EL (cell line): ENCODE results near the gene PLSCR2.
"Not testable (repeated sequence)": the region's sequence is repeated elsewhere in the genome, so short reads cannot be mapped to it uniquely, and the experiment has no call there.

Experiments
- DNase-seq: peaks from one replicate; pipeline ENCODE4 v3.0.0-alpha.2; 2016

PLSCR2 gene

DNA sequence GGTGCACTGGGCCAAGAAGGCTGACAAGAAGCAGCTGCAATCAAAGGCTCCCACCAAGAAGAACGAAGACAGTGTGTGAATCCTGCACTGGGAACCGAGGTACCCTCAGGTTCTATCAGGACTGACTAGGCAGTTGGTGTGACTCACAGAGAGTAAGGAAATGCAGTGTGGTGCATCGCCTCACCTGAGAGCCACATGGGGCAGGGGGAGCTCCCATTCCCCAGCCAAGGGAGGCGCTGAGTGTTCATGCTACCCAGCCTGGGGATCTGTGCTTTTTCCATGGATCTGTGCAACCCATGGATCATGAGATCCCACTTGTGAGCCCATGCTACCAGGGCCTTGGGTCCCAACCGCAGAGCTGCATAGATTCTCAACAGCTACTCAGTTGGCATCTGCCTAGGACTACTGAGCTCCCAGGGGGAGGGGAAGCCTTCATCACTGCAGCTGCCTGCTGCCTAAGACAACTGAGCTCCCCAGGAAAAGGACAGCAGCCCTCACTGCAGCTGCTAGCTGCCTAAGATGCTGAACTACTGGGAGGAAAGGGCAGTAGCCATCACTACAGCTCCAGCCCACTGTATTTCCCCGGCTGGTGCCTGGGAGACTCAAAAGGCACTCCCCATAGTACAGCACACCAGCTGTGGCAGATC is 6.9 kb upstream of the PLSCR2 start:
- DNase-seq, result no peak

DNA sequence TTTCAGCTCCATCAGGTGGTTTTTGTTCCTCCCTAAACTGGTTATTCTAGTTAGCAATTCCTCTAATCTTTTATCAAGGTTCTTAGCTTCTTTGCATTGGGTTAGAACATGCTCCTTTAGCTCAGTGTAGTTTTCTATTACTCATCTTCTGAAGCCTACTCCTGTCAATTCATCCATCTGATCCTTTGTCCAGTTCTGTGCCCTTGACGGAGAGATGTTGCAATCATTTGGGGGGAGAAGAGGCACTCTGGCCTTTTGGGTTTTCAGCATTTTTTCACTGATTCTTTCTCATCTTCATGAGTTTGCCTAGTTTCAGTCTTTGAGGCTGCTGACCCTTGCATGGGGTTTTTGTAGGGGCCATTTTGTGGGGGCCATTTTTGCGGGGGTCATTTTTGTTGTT is 5.6 kb upstream of the PLSCR2 start:
- DNase-seq, result not testable (repeated sequence)

DNA sequence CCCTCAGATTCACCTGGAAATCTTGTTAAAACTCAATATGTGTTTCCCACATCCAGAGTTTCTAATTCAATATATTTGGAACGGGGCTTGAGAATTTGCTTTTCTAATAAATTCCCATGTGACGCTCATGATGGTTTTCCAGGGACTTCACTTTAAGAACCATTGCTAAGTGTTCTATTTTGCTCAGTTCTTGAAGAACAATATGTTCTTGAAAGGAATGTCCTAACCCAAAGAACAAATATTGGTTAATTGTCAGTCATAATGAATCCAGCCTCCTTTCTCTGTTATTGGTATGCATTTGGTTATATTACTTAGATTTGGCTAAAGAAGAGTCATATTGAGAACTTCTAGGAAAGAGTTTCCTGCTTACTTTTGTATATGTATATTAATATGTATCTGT is 4.4 kb upstream of the PLSCR2 start:
- no peak for DNase-seq

DNA sequence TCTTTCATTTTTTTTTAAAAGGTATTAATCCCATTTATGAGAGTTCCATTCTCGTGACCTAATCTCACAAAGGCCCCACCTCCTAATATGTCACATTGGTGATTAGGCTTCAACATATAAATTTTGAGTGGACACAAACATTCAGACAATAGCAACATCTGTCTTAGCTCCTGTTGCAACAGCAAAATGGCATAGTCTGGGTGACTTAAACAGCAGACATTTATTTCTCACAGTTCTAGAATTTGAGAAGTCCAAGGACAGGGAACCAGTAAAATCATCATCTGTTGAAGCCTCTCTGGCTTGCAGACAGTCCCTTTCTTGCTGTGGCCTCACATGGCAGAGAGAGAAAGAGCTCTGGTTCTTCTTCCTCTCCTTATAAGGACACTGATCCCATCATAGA is 3.2 kb upstream of the PLSCR2 start:
- no peak for DNase-seq

DNA sequence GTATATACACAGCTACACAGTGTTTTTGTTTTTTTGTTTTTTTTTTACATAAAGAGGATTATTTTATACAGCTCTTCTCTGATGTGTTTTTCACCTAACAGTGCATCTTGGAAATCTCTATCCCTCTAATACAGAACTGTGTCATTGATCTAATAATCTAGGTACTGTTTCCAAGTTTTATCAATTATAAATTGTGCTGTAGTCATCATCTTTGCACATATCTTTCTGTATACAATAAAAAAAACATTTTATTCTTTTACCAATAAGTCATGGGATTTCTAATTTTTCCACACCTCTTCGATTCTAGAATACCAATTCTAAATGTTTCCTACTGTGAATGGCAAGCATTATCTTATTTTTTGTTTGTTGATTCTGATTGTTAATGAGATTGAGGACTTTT is 1.7 kb upstream of the PLSCR2 start:
- no peak for DNase-seq

DNA sequence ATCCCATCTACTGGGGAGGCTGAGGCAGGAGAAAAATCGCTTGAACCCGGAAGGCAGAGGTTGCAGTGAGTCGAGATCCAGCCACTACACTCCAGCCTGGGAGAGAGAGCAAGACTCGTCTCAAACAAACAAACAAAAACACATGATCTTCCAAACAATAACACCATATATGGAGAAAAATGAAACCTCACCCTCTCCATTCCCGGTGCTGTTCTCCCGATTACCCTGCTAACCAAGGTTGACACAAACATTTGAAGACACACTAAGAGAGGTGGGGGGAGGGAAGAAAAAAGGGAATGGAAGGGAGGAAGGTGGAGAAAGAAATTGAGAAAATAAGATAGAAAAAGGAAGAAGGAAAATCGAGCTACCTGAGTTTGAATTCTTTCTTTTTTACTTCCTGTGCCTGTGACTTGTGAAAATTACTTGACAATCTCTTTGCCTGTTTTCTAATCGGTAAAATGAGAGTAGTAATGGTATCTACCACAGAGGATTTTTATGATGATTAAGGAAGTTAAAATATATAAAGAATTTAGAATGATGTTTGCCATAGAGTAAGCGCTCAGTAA is 1.1 kb upstream of the PLSCR2 start:
- DNase-seq, result no peak

DNA sequence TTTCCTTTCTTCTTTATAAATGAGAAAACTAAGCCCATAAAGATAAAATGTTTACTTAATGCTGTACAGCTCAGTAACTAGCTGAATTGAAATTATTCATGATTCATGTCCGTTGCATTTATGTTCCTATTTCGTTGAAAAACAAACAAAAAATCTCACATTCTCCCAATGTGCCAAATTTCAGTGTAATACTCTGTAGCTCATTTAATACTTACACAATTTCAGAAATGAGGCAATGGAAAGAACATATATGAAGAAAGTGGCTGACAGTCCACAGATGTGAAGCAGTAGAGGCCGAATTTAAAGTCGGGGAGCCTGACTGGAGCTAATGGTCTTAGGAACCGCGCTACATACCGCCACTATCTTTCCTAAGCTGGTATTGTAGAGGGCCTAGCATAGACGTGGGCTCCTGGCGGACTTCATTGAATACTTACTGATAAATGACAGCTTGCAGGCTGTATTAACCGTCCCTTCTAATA is 651 bp downstream of the PLSCR2 start:
- DNase-seq, result peak; percentile 8

DNA sequence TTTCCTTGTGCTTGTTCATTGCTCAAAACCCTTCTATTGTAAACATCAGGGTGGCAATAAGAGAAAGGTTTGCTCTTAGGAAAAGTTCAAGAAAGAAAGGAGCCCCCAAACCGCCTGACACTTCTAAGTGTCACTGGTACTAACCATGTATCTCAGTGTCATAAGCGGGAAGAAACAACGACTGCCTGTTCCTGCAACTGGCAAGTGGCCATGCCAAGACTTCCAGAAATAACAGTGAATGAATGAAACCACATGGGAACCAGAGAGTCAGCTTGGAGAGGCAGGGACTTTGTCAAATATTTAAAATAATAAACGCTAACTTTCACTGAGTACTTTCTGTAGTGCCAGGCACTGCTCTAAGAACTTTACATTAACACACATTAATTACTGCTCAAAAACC is 1.1 kb downstream of the PLSCR2 start:
- DNase-seq, result peak; percentile 19

DNA sequence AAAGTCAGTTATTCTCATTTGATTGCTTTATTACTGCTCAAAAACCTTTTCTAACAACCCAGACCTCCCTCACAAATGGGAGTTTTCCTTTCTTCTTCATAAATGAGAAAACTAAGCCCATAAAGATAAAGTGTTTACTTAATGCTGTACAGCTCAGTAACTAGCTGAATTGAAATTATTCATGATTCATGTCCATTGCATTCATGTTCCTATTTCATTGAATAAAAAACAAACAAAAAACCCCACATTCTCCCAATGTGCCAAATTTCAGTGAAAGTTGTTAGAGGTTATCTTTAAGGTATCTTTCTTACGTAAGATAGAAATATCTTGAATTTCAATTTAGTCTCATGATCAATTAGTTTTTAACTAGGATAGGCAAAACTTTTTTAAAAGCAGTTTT is 2.8 kb downstream of the PLSCR2 start:
- DNase-seq, result peak; percentile 26

DNA sequence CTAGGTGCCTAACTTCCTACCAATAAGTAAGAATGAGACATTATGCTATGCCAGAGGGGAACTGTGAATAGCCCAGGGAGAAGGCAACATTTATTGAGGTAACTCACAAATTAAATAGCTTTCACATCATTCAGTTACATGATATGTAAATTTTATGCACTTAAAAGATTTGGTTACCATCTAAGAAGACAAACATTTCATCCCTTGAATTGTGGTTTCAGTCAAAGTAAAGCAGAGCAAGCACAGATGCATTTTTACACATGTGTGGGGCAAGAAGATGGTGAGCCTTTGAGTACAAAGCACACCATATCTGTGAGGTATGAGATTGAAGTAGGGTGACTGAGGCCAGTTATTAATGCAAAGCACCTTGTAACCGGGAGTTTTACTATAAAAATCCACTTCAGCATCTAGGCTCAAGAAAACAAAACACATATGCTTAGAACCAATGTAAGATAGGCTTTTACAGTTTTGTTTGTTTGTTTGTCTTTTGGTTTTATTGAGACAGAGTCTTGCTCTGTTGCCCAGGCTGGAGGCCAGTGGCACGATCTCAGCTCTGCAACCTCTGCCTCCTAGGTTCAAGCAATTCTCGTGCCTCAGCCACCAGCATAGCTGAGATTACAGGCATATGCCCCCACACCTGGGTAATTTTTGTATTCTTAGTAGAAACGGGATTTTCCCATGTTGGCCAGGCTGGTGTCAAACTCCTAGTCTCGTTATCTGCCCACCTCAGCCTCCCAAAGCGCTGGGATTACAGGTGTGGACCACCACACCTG is 3.5 kb downstream of the PLSCR2 start:
- peak; percentile 6 for DNase-seq

DNA sequence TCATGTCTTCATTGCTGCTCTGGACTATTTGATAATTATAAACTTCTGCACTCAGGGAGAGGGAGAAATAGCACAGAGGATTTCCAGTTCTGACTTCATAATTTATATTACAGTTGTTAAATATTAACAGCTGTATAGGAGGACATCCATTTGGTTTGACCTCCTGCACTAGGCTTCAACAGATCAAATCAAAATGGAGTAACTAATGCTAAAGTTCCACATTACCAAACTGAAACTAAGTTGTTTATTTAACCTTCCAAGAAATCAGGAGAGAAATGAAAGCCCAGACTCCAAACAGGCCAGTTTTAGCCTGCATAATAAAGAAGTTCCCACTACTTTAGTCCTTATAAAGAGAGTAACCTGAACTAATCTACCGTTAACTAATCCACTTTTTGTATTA is 4.6 kb downstream of the PLSCR2 start:
- DNase-seq, result no peak

DNA sequence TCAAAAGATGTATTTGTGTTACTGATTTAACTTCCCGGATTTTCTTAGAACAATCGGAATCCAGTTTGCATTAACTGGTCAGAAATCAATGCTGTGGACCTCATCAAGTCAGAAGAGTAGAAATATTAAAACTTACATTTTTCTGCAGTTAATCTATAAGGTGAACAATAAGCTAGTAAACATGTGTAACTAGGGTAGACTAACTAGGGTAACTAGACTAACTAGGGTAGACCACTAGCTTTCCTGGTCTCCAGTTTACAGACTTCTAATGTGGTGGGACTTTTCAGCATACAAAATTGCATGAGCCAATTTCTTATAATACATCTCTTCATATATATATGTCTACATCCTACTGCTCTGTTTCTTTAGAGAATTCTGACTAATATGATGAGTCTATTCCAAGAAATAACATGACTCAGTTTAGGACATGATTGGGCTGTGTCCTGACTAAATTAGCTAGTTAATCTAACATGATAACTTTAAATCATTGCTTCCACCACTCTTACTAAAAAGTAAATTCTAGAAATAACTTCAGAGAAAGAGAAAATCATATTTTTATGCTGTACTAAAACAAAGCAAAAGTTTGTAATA is 5.3 kb downstream of the PLSCR2 start:
- peak; percentile 44 for DNase-seq

DNA sequence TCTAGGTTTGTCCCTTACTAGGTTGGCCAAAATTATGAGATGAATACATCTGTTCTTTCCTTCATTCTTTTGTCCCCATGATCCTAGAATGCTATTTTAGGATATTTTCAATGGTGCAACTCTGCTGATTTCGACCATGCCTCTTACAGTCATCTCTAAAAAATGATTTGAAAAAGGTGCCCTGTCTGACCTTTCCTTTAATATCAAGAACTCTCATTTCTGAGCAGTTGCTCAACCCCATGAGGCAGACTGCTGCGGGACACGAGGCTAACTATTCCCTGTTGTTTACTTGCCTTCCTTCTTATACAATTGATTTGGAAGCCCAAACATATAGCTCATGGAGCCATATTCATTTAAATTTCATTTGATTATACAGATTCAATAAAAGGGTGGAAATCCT is 14.6 kb downstream of the PLSCR2 start:
- no peak for DNase-seq

DNA sequence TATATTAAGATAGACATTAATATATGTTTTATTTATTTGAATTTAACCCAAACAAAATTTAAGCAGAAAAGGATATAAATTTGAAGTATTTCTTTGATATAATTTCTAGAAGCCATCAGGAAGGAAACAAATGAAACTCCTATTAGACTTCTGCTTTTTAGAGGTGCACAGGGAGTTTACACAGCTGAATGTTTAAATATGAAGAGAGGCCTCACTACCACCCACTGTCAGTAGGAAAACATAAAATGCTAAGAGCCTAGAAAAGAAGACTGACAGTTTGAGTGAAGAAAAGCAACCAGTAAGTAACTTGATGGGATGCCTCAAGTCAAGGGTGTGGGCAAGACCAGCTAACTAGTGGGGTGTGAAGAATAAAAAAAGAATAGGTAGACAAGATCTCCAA is 19.7 kb downstream of the PLSCR2 start:
- DNase-seq, result no peak

DNA sequence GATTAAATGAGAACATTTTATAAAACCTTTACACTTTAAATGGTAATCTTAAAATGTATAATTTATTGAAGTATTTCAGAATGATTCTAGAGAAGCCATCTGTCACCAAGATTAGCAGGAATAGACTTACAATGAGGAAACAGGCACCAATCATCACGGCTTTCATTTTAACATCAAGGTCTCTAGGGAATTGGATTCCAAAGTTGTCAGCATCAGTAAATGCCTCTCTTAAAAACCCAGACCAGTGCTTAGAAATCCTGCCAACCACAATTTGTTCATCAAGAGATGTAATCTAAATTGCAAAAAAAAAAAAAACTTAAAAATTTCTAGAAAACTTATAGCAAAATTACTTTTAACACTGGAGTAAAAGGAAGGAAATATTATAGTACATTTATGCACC is 20.3 kb downstream of the PLSCR2 start:
- DNase-seq, result no peak

DNA sequence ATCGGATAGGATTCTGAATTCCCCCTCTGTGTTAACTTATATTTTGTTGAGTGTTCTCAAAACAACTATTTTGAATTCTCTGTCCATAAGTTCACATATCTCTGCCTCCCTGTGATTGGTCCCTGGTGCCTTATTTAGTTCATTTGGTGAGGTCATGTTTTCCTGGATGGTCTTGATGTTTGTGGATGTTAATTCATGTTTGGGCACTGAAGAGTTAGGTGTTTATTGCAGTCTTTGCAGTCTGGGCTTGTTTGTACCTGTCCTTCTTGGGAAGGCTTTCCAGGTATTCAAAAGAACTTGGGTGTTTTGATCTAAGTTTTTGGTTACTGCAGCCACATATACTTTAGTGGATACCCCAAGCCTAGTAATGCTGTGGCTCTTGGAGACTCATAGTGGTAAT is 23.3 kb downstream of the PLSCR2 start:
- no peak for DNase-seq

DNA sequence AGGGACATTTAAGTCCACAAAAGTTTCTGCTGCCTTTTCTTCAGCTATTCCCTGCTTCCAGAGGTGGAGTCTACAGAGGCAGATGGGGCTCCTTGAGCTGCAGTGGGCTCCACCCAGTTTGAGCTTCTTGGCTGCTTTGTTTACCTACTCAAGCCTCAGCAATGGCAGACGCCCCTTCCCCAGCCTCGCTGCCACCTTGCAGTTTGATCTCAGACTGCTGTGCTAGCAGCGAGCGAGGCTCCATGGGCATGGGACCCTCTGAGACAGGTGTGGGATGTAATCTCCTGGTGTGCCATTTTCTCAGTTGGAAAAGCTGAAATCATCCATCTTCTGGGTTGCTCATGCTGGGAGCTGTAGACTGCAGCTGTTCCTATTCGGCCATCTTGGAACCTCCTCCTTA is 29.1 kb downstream of the PLSCR2 start:
- DNase-seq, result not testable (repeated sequence)

DNA sequence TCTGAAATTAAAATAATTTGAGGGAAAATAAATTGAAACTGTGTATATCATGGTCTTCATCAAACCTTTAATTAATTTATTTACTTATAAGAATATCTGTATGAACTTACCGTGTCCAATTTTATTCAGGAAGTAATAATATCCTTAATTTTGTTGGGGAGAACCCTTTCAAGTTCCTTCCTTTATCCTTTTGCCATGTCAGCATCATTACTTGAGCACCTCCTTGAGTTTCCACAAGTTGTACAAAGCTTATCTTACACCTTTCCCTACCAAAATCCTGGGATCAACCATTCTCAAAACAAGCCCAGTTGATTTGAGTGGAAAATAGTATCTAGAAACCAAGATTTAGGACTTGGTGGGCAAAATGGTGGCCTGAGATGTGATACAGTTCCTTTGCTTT is 37.3 kb downstream of the PLSCR2 start:
- no peak for DNase-seq

DNA sequence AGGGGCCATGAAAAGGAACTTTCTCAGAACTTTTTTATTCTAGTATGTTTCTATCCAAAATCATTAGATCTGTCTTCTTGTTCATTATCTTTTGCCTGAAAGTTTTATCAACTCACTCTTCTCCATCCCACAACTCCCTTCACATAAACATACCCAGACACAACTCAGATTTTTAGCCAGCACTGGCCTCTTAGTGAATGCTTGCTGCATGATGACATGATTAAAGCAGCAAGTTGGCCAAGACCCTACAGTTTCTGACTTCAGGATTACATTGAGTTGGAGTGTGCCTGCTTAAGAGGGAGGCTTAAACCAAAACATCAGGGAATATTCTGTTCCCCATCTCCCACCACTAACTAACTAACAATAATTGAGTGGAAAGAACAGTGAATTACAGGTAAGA is 38.1 kb downstream of the PLSCR2 start:
- DNase-seq, result no peak

DNA sequence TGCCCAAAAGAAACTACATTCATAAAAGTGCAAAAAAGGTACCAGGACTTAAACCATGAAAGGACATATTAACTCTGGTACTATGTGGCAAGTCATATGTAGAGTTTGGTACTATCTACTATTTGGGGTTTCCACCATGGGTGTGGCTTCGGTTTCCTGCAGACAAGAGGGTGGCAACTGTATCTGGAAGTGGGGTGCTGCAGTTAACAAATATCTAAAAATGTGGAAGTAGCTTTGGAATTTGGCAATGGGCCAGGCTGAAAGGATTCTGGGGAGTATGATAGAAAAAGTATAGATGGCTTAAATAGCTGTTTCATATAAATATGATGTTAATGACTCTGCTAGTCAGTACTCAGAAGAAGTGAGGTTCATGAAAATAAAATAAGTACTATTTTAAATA is 44.0 kb downstream of the PLSCR2 start:
- no peak for DNase-seq

DNA sequence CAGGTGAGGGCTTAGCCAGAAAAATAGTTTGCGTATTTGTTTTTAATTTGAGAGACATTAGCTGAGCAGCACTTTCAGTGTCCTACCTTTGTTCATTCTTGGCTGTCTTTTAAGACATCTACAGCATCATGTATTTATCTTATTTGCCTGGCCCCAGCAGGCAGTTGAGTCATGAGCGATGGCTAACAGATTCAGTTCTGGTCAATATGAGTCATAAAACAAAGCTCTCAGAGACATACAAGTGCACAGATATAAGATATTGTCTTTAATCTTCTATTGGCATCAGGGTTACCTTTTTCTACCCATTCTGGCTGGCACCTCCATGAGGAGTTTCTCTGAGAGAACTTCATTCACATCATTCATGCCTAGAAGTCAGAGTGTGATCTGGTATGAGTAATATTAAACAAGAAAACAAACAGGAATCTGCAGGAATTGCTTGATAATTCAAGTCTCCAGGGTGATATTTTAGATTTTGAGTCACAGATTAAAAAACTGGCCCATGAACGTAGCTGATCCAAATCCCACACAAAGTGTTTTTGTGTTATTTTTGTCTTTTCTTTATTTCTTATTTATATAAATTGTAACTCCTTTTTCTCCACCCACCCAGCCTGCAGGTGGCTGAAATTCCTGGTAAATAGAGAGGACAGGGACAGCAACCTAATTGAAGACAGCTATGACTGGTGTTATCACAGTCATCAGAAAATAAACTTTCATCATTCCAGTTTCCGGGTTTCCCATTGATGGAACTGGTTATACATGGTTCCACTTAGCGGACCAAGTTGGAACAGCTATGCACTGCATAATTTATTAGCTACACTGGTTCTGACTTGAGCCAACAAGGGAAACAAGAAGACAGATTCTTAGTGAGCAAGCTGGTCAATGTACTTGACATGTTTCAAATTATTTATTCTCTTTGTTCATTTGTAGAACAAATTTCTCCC is 47.3 kb downstream of the PLSCR2 start:
- DNase-seq, result peak; percentile 74

DNA sequence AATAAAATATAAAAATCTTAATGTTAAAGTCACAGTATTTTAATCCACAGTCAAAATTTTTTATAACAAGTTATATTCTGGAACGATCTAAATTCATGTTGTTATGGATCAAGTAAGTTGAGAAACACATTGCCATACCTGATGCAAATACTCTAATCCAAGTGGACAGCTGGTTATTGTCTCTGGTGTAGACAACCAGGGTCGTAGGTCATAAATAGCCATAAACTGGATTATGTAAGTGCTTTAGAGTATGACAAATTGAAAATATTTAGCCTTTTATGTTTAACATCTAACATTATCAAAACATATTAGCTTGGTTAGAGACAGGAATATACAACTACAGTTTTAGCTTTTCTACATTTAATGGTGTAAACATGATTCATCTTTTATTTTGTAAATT is 53.0 kb downstream of the PLSCR2 start:
- DNase-seq, result no peak

DNA sequence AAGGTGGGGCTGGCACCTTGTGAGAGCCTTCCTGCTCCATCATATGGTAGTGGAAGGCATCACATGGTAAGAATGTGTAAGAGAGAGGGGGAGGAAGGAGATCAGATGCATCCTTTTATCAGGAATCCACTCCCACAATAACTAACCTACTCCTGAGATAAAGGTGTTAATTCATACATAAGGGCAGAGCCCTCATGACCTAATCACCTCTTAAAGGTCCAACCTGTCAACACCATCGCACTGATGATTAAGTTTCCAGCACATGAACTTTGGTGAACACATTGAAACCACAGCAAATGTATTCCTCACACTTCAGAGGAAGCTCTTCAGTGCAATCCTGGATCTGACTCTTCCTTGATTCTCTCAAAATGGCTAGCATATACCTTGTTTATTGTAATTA is 55.4 kb downstream of the PLSCR2 start:
- DNase-seq, result no peak
